HG03097 (cell line): ENCODE results near the gene MCIDAS.

Source experiments
- ATAC-seq: cut with Tn5 transposase; IDR thresholded peaks from one replicate; pipeline ENCODE4 v1.9.1; 2021; ENCODE audit not compliant: unreplicated experiment, low FRiP score

The MCIDAS gene

GRCh38 chr5:55171471-55171870 is 55.6 kb downstream of the MCIDAS start:
- no peak for ATAC-seq
